SU-DHL-6 (cell line): ENCODE measurements around the gene GPR89A.

Experiments
- H2AFZ ChIP-seq: fragments of 200-600 bp; sonication (generic); 2 replicates; pipeline ENCODE4 v1.6.1; 2014; ENCODE audit warnings: low read depth, mild to moderate bottlenecking, moderate library complexity, mixed read lengths, antibody characterized with exemption, low read length; ENCODE audit not compliant: severe bottlenecking
- H3F3A ChIP-seq: fragments of 200-600 bp; shearing (Covaris generic); 2 replicates; pipeline ENCODE4 v1.6.0; 2016; ENCODE audit warnings: antibody characterized with exemption, mild to moderate bottlenecking; ENCODE audit not compliant: insufficient read depth
- H3K27ac ChIP-seq: fragments of 200-600 bp; sonication (generic); 2 replicates; pipeline ENCODE4 v1.5.1; 2016; ENCODE audit warnings: low read depth, mild to moderate bottlenecking, low read length, moderate library complexity, mixed read lengths
- H3K27me3 ChIP-seq: fragments of 200-600 bp; sonication (generic), shearing (Covaris generic); 2 replicates; pipeline ENCODE4 v1.6.0; 2014; ENCODE audit warnings: mild to moderate bottlenecking, low read length
- H3K36me3 ChIP-seq: fragments of 200-600 bp; sonication (generic); 2 replicates; pipeline ENCODE4 v1.6.1; 2014; ENCODE audit warnings: mild to moderate bottlenecking, low read length, mixed read lengths
- H3K4me2 ChIP-seq: fragments of 300-600, 200-600 bp; shearing (Covaris generic), sonication (generic); 2 replicates; pipeline ENCODE4 v1.6.0; 2014; ENCODE audit warnings: low read length, low read depth, mild to moderate bottlenecking; ENCODE audit not compliant: poor library complexity, severe bottlenecking
- H3K4me3 ChIP-seq: fragments of 200-600 bp; sonication (generic); 2 replicates; pipeline ENCODE4 v1.5.1; 2014; ENCODE audit warnings: antibody characterized with exemption, low read length, mild to moderate bottlenecking, mixed read lengths; ENCODE audit not compliant: insufficient read depth, poor library complexity, severe bottlenecking
- H3K79me2 ChIP-seq: fragments of 200-600 bp; sonication (generic); 2 replicates; pipeline ENCODE4 v1.6.1; 2014; ENCODE audit warnings: mild to moderate bottlenecking, low read length, moderate library complexity; ENCODE audit not compliant: insufficient read depth
- H3K9ac ChIP-seq: fragments of 200-600 bp; sonication (generic); 2 replicates; pipeline ENCODE4 v1.7.0; 2014; ENCODE audit warnings: mild to moderate bottlenecking, low read length
- H3K9me2 ChIP-seq: fragments of 200-600 bp; sonication (generic); replicated peaks from 2 replicates; pipeline ENCODE4 v1.6.1; 2014; ENCODE audit warnings: low read length; ENCODE audit not compliant: insufficient read depth
- H3K9me3 ChIP-seq: fragments of 200-600 bp; sonication (generic); 2 replicates; pipeline ENCODE4 v1.6.1; 2014; ENCODE audit warnings: low read length, mixed read lengths; ENCODE audit not compliant: insufficient read depth
- H4K20me1 ChIP-seq: fragments of 200-600 bp; sonication (generic); 2 replicates; pipeline ENCODE4 v1.6.1; 2014; ENCODE audit warnings: low read depth, mild to moderate bottlenecking, antibody characterized with exemption, low read length, moderate library complexity, mixed read lengths
- CTCF ChIP-seq: fragments of 200-600 bp; sonication (generic); IDR thresholded peaks from one replicate; pipeline ENCODE4 v1.5.1; 2017; ENCODE audit warnings: antibody characterized with exemption, mild to moderate bottlenecking, low read length, moderate library complexity; ENCODE audit not compliant: insufficient read depth, poor library complexity, severe bottlenecking
- EZH2phosphoT487 ChIP-seq: fragments of 200-600 bp; sonication (generic), shearing (Covaris generic); conservative IDR thresholded peaks from 2 replicates; pipeline ENCODE4 v1.6.1; 2018; ENCODE audit warnings: mild to moderate bottlenecking, antibody characterized with exemption, low read length, moderate library complexity, mixed read lengths

GPR89A gene

GRCh38 chr1:145702826-145703225 is 95.0 kb downstream of the GPR89A start:
- Histone ChIP-seq H3K4me3 (no peak overlapping the region), H3K9me3 (no peaks in the 10 kb centered on the region), H3K27ac (no peak overlapping the region), H3K79me2 (no peaks in the 10 kb centered on the region), H4K20me1 (no peaks in the 10 kb centered on the region), H3K4me2 (no peak overlapping the region), H3K36me3 (no peaks in the 10 kb centered on the region), H3K9me2 (no peaks in the 10 kb centered on the region), H3K9ac (no peak overlapping the region), H3F3A (no peaks in the 10 kb centered on the region), H2AFZ (no peak overlapping the region), H3K27me3 (no peaks in the 10 kb centered on the region)
- TF ChIP-seq CTCF, result no peak
- TF ChIP-seq EZH2phosphoT487, result no peak

- Histone ChIP-seq H3K9ac (no peak overlapping the region), H3K4me3 (no peak overlapping the region), H4K20me1 (no peaks in the 10 kb centered on the region), H3K27me3 (no peaks in the 10 kb centered on the region), H3F3A (no peaks in the 10 kb centered on the region), H3K9me2 (no peaks in the 10 kb centered on the region), H3K36me3 (no peaks in the 10 kb centered on the region), H3K27ac (no peak overlapping the region), H2AFZ (no peak overlapping the region), H3K79me2 (no peaks in the 10 kb centered on the region), H3K4me2 (no peak overlapping the region), H3K9me3 (no peaks in the 10 kb centered on the region)
- TF ChIP-seq EZH2phosphoT487, result no peak
- no peak for TF ChIP-seq CTCF
These were observed 97.8 kb downstream of the GPR89A start for GRCh38 chr1:145705622-145706021.

GRCh38 chr1:145706086-145706664 is 98.4 kb downstream of the GPR89A start:
- no peak overlapping the region for H3K9ac ChIP-seq

More at GRCh38 chr1:145706086-145706664, 98.4 kb downstream of the GPR89A start:
- Histone ChIP-seq H3K79me2 (no peaks in the 10 kb centered on the region), H3K27ac (no peak overlapping the region), H3F3A (no peaks in the 10 kb centered on the region), H3K27me3 (no peaks in the 10 kb centered on the region), H3K4me3 (no peak overlapping the region), H3K36me3 (no peaks in the 10 kb centered on the region), H2AFZ (no peak overlapping the region), H4K20me1 (no peaks in the 10 kb centered on the region), H3K9me2 (no peaks in the 10 kb centered on the region), H3K4me2 (no peak overlapping the region), H3K9me3 (no peaks in the 10 kb centered on the region)
- no peak for TF ChIP-seq CTCF
- no peak for TF ChIP-seq EZH2phosphoT487
